HG02973 (cell line): ENCODE results near the gene TRAF3IP1.

Experiments
- ATAC-seq: cut with Tn5 transposase; IDR thresholded peaks from one replicate; pipeline ENCODE4 v1.9.1; 2021; ENCODE audit warnings: moderate library complexity; ENCODE audit not compliant: unreplicated experiment

TRAF3IP1 gene

GRCh38 chr2:238378230-238379095, 58.1 kb downstream of the TRAF3IP1 start:
- ATAC-seq, result no peak

GRCh38 chr2:238379096-238379810, 58.9 kb downstream of the TRAF3IP1 start:
- ATAC-seq, result no peak

GRCh38 chr2:238380336-238380735, 60.0 kb downstream of the TRAF3IP1 start:
- no peak for ATAC-seq

GRCh38 chr2:238380785-238381184, 60.5 kb downstream of the TRAF3IP1 start:
- ATAC-seq, result no peak

GRCh38 chr2:238381341-238382115, 61.2 kb downstream of the TRAF3IP1 start:
- no peak for ATAC-seq

GRCh38 chr2:238382381-238382781, 62.1 kb downstream of the TRAF3IP1 start:
- no peak for ATAC-seq

- no peak for ATAC-seq
Observed at GRCh38 chr2:238383135-238383534, 62.8 kb downstream of the TRAF3IP1 start.

- ATAC-seq, result no peak
Observed at GRCh38 chr2:238383743-238384380, 63.5 kb downstream of the TRAF3IP1 start.

GRCh38 chr2:238387332-238387731, 67.0 kb downstream of the TRAF3IP1 start:
- no peak for ATAC-seq

GRCh38 chr2:238388794-238389193, 68.5 kb downstream of the TRAF3IP1 start:
- ATAC-seq, result no peak

- ATAC-seq, result no peak
Observed at GRCh38 chr2:238389988-238390589, 69.8 kb downstream of the TRAF3IP1 start.

- no peak for ATAC-seq
Observed at GRCh38 chr2:238391042-238391689, 70.8 kb downstream of the TRAF3IP1 start.

- no peak for ATAC-seq
Observed at GRCh38 chr2:238396663-238397062, 76.3 kb downstream of the TRAF3IP1 start.

GRCh38 chr2:238397356-238397755, 77.0 kb downstream of the TRAF3IP1 start:
- no peak for ATAC-seq

GRCh38 chr2:238398577-238398976, 78.3 kb downstream of the TRAF3IP1 start:
- ATAC-seq, result no peak

- no peak for ATAC-seq
Observed at GRCh38 chr2:238399094-238399493, 78.8 kb downstream of the TRAF3IP1 start.

- no peak for ATAC-seq
Observed at GRCh38 chr2:238401551-238401950, 81.2 kb downstream of the TRAF3IP1 start.

- no peak for ATAC-seq
Observed at GRCh38 chr2:238403632-238404405, 83.5 kb downstream of the TRAF3IP1 start.
